Heart left ventricle (tissue), 13 donors: ENCODE measurements around the gene MORN2.

Experiments used
- CTCF ChIP-seq, 12 donors: fragments of 200-600 bp; sonication (generic) in 4 of 12; IDR thresholded peaks; one replicate each; pipeline versions ENCODE4 v1.5.0 to v1.8.0; 2018 to 2022; ENCODE audit warnings: antibody characterized with exemption in 12 of 12, mild to moderate bottlenecking in 5 of 12
- POLR2A ChIP-seq, 2 donors: fragments of 450-650 bp; IDR thresholded peaks; one replicate each; pipeline ENCODE4 v1.6.1; 2017; ENCODE audit warnings: antibody characterized with exemption in 2 of 2, mild to moderate bottlenecking in 2 of 2, moderate library complexity in 2 of 2
- donor health status: ischemic (EF 13 %, LVEDD 7.1; RV severe dilation, severe dysfunction).
- donor health status: DM: no; HTN: yes; CAD: no.
- donor health status: DM: no; HTN: no; CAD: no.
- donor health status: ischemic (EF 25% LVEDD 6.9; RV normal size, moderate dysfunction).
- donor health status: ischemic (EF 25% LVEDD 5.7; RV mildly dilated, moderate dysfunction).
- donor health status: ischemic (EF 35%, LVEDD 5.7; RV mildly dilated, moderate dysfunction).
- donor health status: nonischemic (EF 11% LVEDD 7.7; RV severe dilation, severe dysfunction).
- donor health status: DM: yes; HTN: yes; CAD: no.
- donor health status: PGD.
- donor health status: ischemic (EF 29% LVEDD 5.4; RV normal size, mild dysfunction).
- donor health status: nonischemic (EF 23%, LVEDD 6.1; RV moderate dilation, normal function).

GRCh38 chr2:38912619-38913018 is 36.8 kb downstream of the MORN2 start:
- no peak for TF ChIP-seq CTCF (IDR thresholded peaks at IDR 0.05)
- no peak for TF ChIP-seq POLR2A (IDR thresholded peaks at IDR 0.05)
